ENCODE results near the gene ZBTB39.

GRCh38 chr12:57046086-57046791, 39.9 kb upstream of the ZBTB39 start:
- TF ChIP-seq POLR2A (IDR thresholded peaks at IDR 0.05) (no peak), CTCF (IDR thresholded peaks at IDR 0.05) (no peak)
